ENCODE results near the gene FOSB. TPM values are rescaled to one million over a fixed set of nuclear protein-coding genes. Genes with fewer than 3 reads are reported as not detected.

FOSB gene
- total and polyA plus RNA-seq, 9 of the 15 experiments (the other 6 are each of a cell fraction or from before 2014, with no cell fraction given) = 0.11 to 2.7 (median 0.73) TPM

DNA sequence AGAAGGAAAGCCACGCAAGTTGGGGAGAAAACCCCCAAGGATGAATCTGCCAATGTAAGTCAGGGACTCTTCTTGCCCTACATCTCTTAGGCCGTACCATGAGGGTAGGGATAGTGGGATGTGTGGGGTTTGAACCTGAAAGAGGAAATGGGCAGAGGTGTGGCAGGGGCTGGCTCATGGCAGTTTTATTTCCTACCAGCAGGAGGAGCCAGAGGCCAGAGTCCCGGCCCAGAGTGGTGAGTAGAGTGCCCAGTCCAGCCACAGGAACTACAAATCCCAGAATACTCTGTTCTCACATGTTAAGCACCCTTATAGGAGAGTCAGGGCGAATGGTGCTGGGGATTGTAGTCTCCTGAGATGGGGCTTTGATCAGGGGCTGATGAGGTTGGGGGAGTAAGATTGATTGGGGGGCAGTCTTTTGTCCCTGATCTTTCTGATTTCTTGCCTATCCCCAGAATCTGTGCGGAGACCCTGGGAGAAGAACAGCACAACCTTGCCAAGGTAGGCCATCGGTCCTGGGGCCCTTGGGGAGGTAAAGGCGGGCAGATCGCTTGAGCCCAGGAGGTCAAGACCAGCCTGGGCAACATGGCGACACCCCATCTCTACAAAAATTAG lies 56.0 kb downstream of the FOSB start (continued):
- TF ChIP-seq ZNF24 (IDR thresholded peaks at IDR 0.05) = no peak
- TF ChIP-seq FOXJ2 (tag; IDR thresholded peaks at IDR 0.05) = no peak
- TF ChIP-seq, protein P1, sequence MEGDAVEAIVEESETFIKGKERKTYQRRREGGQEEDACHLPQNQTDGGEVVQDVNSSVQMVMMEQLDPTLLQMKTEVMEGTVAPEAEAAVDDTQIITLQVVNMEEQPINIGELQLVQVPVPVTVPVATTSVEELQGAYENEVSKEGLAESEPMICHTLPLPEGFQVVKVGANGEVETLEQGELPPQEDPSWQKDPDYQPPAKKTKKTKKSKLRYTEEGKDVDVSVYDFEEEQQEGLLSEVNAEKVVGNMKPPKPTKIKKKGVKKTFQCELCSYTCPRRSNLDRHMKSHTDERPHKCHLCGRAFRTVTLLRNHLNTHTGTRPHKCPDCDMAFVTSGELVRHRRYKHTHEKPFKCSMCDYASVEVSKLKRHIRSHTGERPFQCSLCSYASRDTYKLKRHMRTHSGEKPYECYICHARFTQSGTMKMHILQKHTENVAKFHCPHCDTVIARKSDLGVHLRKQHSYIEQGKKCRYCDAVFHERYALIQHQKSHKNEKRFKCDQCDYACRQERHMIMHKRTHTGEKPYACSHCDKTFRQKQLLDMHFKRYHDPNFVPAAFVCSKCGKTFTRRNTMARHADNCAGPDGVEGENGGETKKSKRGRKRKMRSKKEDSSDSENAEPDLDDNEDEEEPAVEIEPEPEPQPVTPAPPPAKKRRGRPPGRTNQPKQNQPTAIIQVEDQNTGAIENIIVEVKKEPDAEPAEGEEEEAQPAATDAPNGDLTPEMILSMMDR (IDR thresholded peaks at IDR 0.05 in 2 of 3, conservative IDR thresholded peaks at IDR 0.05 in 1 of 3; ENCODE audit: insufficient read depth in 2 of 3, low read depth in 1 of 3, low read length in 3 of 3) = peak; percentile 86 to 96 (median 95)
- no peak; the same call in 1 of the 2 replicates for TF ChIP-seq POLR2A (conservative IDR thresholded peaks at IDR 0.05)
- no peak for TF ChIP-seq SAFB (IDR thresholded peaks at IDR 0.05; ENCODE audit: borderline replicate concordance, low read depth, low read length)
- no peak for TF ChIP-seq ZNF212 (CRISPR knock-in tag; IDR thresholded peaks at IDR 0.05)
- no peak; the same call in 1 of the 2 replicates for TF ChIP-seq STAG1 (CRISPR knock-in tag; IDR thresholded peaks at IDR 0.05; ENCODE audit: borderline replicate concordance)
- TF ChIP-seq TARDBP (IDR thresholded peaks at IDR 0.05) = no peak
- TF ChIP-seq GATAD2A (IDR thresholded peaks at IDR 0.05) = no peak
- no peak for TF ChIP-seq FOXA1 (IDR thresholded peaks at IDR 0.05; ENCODE audit: borderline replicate concordance)
- no peak for TF ChIP-seq KDM1A (IDR thresholded peaks at IDR 0.05)
- TF ChIP-seq, protein P2, sequence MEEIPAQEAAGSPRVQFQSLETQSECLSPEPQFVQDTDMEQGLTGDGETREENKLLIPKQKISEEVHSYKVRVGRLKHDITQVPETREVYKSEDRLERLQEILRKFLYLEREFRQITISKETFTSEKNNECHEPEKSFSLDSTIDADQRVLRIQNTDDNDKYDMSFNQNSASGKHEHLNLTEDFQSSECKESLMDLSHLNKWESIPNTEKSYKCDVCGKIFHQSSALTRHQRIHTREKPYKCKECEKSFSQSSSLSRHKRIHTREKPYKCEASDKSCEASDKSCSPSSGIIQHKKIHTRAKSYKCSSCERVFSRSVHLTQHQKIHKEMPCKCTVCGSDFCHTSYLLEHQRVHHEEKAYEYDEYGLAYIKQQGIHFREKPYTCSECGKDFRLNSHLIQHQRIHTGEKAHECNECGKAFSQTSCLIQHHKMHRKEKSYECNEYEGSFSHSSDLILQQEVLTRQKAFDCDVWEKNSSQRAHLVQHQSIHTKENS (CRISPR knock-in tag; IDR thresholded peaks at IDR 0.05) = no peak
- TF ChIP-seq TAF9B (IDR thresholded peaks at IDR 0.05; ENCODE audit: partially characterized antibody) = no peak
- no peak for TF ChIP-seq ETV5 (CRISPR knock-in tag; IDR thresholded peaks at IDR 0.05; ENCODE audit: low read depth)
- TF ChIP-seq, protein P3, sequence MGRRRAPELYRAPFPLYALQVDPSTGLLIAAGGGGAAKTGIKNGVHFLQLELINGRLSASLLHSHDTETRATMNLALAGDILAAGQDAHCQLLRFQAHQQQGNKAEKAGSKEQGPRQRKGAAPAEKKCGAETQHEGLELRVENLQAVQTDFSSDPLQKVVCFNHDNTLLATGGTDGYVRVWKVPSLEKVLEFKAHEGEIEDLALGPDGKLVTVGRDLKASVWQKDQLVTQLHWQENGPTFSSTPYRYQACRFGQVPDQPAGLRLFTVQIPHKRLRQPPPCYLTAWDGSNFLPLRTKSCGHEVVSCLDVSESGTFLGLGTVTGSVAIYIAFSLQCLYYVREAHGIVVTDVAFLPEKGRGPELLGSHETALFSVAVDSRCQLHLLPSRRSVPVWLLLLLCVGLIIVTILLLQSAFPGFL (CRISPR knock-in tag; IDR thresholded peaks at IDR 0.05) = no peak
- TF ChIP-seq PRMT5 (CRISPR knock-in tag; IDR thresholded peaks at IDR 0.05) = no peak
- TF ChIP-seq CHD2 (IDR thresholded peaks at IDR 0.05; ENCODE audit: low read depth, low read length) = no peak
- no peak for TF ChIP-seq ZSCAN32 (CRISPR knock-in tag; IDR thresholded peaks at IDR 0.05)
- no peak for TF ChIP-seq ZC3H4 (CRISPR knock-in tag; IDR thresholded peaks at IDR 0.05; ENCODE audit: borderline replicate concordance)
- no peak for TF ChIP-seq MTA1 (IDR thresholded peaks at IDR 0.05; ENCODE audit: borderline replicate concordance)
- peak; percentile 55; the same call in 1 of the 2 replicates for TF ChIP-seq KLF16 (IDR thresholded peaks at IDR 0.05)
- peak; percentile 28; the same call in 1 of the 2 replicates for TF ChIP-seq CC2D1A (IDR thresholded peaks at IDR 0.05)
- 0 out of 4 replicates have a peak, but pooled peaks of 1 of the 2 experiments have one; percentile 64 for TF ChIP-seq TEAD1 (CRISPR knock-in tag; IDR thresholded peaks at IDR 0.05)
- no peak for TF ChIP-seq ZNF232 (CRISPR knock-in tag; IDR thresholded peaks at IDR 0.05)
- no peak for TF ChIP-seq E2F3 (CRISPR knock-in tag; IDR thresholded peaks at IDR 0.05)
- no peak for TF ChIP-seq CREB1 (IDR thresholded peaks at IDR 0.05)
- no peak for TF ChIP-seq CREB1 (CRISPR knock-in tag; IDR thresholded peaks at IDR 0.05)
- no peak for TF ChIP-seq HDAC8 (tag; IDR thresholded peaks at IDR 0.05)
